Hepatic stellate cell (primary cell): ENCODE data around the gene SOCS6.
"Not testable (repeated sequence)": the region's sequence is repeated elsewhere in the genome, so short reads cannot be mapped to it uniquely, and the experiment has no call there.

Experiments
- DNase-seq: peaks from one replicate; pipeline ENCODE4 v3.0.0; 2011; ENCODE audit warnings: low spot score

Gene SOCS6, protein sequence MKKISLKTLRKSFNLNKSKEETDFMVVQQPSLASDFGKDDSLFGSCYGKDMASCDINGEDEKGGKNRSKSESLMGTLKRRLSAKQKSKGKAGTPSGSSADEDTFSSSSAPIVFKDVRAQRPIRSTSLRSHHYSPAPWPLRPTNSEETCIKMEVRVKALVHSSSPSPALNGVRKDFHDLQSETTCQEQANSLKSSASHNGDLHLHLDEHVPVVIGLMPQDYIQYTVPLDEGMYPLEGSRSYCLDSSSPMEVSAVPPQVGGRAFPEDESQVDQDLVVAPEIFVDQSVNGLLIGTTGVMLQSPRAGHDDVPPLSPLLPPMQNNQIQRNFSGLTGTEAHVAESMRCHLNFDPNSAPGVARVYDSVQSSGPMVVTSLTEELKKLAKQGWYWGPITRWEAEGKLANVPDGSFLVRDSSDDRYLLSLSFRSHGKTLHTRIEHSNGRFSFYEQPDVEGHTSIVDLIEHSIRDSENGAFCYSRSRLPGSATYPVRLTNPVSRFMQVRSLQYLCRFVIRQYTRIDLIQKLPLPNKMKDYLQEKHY

DNA sequence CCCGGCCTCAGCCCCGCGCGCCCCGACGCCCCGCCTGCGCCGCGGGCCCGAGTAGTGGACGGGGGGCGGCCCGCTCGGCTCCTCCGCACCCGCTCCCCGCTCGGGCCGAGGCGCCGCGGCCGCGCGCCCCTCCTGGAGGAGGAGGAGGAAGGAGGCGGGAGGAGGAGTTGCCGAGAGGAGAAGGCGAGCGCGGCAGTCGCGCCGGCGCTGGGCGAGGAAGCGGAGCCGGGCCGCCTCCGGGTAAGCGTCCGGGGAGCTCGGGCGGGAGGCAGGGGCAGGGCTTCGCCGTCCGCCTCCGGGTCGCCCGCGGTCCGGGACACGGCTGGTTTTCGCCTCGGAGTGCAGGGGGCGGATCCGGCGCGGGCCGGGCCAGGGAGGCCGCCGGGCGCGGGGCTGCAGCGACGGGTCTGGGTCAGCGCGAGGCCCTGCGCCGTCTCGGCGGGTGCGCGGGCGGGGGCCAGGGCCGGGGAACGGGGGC, at the start of gene SOCS6:
Gene SOCS6, plus strand, starts transcription at position 195 of the 478 bp plus-strand sequence. CDS start 35,624 bp downstream, outside the sequence.
- peak; percentile 68 for DNase-seq

DNA sequence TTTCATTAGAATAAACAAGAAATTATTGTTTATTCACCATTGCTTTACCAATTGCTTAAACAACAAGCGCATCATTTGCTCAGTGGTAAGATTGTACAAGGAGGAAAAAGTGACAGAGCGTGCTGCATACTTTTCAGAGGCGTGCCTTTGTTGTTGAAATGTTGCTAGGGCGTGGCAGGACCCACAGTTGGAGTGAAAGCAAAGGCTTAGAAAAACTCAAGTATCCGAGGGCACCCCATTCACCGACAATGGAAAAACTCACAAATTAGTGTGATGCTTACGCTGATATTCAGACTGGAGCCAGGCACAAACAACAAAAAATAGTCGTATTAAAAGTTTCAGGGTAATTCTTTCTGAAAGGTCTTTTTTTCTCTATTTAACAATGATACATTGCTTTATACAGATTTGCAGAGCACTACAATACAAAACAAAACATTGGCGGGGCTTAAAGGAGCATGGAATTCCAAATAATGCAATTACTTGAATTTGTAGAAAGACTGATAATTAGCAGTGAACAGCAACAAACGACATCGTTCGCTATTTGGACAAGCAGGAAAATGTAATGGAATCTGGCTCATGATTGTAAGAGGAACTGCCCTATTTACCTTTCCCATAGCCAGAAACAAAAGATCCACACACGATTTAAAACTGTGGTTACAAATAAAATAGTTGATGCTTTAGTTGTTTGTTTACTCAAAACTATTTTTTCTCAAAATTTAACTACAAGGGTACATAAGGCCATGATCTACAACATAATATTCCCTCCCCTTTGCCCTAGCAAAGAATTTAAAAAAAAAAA, 45.5 kb upstream of the SOCS6 start:
- DNase-seq = no peak

DNA sequence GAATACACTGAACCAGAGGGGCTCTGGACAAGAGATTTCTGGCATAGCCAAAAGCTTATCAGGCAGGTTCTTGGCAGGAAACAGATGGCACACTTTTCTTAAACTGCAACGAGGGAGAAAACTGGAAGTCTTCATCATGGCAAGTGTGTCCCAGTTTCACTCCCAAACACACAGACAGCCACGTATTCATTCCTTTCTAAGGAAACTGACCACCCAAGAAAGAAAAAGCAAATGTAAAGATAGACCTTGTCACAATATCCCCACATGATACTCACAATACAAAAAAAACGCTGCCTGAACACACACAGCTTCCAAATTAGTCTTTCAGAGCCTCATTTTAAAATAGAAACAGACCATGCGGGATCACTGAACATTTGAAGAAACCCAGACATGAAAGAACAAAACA, 42.8 kb upstream of the SOCS6 start:
- no peak for DNase-seq

DNA sequence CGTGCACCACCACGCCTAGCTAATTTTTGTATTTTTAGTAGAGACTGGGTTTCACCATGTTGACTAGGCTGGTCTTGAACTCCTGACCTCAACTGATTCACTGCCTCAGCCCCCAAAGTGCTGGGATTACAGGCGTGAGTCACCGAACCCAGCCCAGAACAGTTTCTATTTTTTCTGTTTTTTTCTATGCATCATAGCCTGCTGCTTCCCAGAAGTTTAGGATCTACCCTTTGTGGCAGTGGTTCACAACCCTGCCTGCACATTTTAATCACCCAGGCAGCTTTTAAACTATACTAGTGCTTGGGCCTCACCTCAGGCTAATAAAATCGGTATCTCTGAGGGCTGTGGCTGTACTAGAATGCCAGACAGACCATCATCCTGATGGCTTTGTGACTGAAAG, 39.7 kb upstream of the SOCS6 start:
- DNase-seq = peak; percentile 13

- DNase-seq = not testable (repeated sequence)
These were observed 39.0 kb upstream of the SOCS6 start for GRCh38 chr18:70249861-70250260.

GRCh38 chr18:70250781-70251180, 38.1 kb upstream of the SOCS6 start:
- DNase-seq = no peak

GRCh38 chr18:70256184-70256583, 32.7 kb upstream of the SOCS6 start:
- DNase-seq = no peak

DNA sequence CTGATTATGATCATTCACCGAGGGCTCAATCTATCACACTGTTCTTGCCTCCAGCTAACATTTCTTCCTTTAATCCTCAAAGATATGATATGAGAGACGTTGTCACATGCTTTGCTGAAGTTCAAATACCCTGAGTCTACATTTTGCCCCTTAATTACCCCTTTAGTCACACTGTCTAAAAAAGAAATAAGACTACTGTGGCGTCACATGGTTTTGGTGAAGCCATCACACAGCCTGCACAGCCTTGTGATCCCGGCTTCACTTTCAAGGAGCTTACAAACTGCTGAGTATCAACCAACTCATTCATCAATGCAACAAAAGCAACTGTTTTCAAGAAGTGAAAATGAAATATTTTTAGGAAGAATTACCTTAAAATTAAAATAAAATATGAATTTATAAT, 31.9 kb upstream of the SOCS6 start:
- no peak for DNase-seq

DNA sequence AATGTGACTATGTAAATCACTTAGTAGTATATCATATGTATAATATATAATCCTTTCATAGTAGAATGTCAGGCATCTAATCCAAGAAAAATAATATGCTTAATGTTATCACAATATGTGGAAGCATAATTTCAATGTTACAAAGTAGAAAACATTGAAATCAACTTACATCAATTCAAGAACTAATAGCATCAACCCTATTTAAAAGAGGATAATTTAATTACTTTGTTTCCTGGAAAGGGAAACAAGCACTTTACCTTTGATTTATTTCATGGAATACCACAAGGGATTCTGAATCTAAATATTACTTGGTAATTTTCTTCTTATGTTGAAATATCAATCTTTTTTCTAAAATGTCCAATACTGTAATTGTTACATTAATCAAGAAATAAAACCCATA, 30.6 kb upstream of the SOCS6 start:
- no peak for DNase-seq

DNA sequence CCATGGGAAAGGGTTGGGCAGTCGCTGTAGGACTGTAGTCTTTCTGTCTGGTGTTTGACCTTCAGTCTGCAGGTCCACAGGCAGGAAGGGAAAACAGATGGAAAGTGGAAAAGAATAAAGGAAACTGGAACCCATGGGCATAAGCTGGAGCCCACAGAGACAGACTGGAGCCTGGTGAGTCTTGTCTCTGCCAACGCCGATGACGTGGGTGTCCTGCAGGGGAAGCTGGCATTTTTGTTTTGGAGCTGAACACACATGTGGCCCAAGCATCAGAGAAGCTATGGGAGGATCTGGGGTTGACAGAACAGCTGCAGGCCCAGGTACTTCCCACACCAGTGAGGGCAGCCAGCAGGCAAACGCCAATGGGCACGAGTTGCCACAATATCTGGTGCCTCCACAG, 28.2 kb upstream of the SOCS6 start:
- no peak for DNase-seq

DNA sequence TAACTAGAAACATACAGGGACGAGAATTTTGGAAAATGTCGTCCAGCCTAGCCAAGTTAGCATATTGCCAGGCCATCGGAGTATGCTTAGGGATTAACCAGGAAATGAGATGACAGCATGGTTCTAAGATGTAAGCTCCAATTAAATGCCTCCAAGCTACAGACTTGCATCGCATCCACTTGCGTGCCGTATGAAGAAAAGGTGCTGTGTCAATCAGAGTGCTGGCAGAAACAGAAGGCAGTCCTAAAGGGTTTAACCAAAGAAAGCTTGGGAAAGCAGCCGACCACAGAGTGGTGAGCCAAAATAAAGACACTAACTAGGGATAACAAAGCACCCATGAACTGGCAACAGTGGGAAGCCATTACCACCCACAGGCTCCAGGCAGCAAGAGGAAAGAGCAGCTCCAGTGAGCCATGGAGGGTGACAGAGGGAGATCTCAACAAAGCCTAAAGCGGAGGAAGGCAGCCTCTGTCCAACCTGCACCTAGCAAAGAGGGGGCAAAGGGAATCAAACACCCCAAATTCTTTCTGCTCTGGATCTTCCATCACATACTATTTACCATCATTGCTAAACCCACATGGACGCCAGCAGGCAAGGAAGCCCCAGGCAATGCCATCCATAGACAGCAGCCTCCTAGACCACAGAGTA, 27.6 kb upstream of the SOCS6 start:
- DNase-seq = no peak

DNA sequence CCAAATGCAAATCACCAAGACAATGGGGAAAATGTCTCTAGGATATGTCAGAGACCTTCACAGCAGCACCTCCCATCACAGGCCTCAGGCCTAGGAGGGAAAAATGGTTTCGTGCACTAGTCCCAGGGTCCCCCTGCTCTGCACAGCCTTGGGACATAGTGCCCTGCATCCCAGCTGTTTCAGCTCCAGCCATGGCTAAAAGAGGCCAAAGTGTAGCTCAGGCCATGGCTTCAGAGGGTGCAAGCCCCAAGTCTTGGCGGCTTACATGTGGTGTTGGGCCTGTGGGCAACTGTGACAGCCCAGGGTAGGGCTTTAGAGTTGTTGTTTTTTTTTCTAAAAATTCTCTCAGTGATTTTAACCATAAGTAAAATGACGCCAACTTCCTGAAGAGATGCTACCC, 25.5 kb upstream of the SOCS6 start:
- DNase-seq = no peak

GRCh38 chr18:70271742-70272141, 17.1 kb upstream of the SOCS6 start:
- DNase-seq = no peak

GRCh38 chr18:70273021-70273420, 15.8 kb upstream of the SOCS6 start:
- no peak for DNase-seq

- DNase-seq = no peak
These were observed 12.2 kb upstream of the SOCS6 start for GRCh38 chr18:70276416-70277191.

GRCh38 chr18:70279470-70279869, 9.4 kb upstream of the SOCS6 start:
- no peak for DNase-seq

DNA sequence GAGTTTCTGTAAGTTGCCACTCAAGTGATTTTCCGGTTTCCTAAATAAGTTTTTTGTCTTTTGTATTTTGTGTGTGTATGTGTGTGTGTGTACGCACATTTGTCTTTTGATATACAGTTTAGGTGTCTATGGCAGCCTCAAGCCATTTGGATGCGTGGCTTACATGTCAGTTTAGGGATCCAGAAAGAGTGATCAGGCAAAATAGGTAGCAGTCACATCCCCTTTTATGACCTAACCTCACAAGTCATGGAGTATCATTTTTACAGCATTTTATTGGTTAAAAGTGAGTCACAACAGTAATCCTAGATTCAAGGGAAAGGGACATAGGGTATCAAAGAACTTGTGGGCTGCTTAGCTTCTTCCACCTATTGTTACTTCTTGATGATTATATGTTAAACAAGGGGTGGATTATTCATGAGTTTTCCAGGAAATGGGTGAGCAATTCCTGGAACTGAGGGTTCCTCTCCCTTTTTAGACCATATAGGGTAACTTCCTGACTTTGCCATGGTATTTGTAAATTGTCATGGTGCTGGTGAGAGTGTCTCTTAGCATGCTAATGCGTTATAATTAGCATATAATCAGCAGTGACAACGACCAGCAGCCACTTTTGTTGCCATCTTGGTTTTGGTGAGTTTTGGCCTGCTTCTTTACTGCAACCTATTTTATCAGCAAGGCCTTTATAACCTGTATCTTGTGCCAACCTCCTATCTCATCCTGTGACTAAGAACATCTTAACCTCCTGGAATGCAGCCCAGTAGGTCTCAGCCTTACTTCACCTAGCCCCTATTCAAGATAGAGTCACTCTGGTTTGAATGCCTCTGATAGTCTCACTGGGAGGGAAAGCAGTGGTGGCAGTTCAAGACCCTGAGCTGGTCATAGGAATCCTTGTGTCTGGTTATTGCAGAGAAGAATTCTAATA, 8.6 kb upstream of the SOCS6 start:
- no peak for DNase-seq

GRCh38 chr18:70284976-70285620, 3.7 kb upstream of the SOCS6 start:
- DNase-seq = no peak

DNA sequence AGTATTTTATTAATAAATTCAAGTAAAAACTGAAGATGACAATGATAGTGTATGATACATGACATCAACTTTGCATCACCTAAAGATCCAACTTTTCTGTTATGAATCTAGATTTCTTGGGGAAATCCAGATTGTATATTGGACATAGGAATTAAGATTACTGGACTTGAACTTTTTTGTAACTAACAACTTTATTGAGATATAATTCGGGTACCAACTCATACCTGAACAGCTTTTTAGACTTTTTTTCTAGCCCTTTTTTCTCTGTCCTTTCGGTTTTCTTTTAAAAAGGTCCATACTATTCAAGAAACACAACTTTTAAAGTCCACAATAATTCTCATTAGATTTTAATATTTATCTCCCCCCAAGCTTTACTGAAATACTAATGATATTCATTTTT, 1.1 kb upstream of the SOCS6 start:
- no peak for DNase-seq
